M059J (cell line): ENCODE measurements around the gene SLC7A14. TPM values are rescaled to one million over a fixed set of nuclear protein-coding genes. Genes with fewer than 3 reads are reported as not detected.

ENCODE experiments used
- DNase-seq: peaks from one replicate; pipeline ENCODE4 v3.0.0-alpha.2; 2012; ENCODE audit warnings: low read depth
- total RNA-seq: library from RNA; depleted of rRNA; stranded (reverse); fragments of >200 nt; shearing (Covaris generic); gene quantifications from 2 replicates; pipeline ENCODE4 v1.2.3, GENCODE V29; 2014

The SLC7A14 gene
- total RNA-seq, 1 experiment from 2014 or later, result 2.9 TPM

GRCh38 chr3:170536712-170537111 lies 49.2 kb downstream of the SLC7A14 start:
- DNase-seq, result peak; percentile 30

- no peak for DNase-seq
Observed at GRCh38 chr3:170534227-170534626, 51.6 kb downstream of the SLC7A14 start.

GRCh38 chr3:170532573-170532972 lies 53.3 kb downstream of the SLC7A14 start:
- no peak for DNase-seq

- DNase-seq, result no peak
Observed at GRCh38 chr3:170531657-170532335, 54.1 kb downstream of the SLC7A14 start.

GRCh38 chr3:170531054-170531453 lies 54.8 kb downstream of the SLC7A14 start:
- DNase-seq, result no peak

GRCh38 chr3:170529912-170530311 lies 56.0 kb downstream of the SLC7A14 start:
- no peak for DNase-seq

GRCh38 chr3:170529346-170529745 lies 56.5 kb downstream of the SLC7A14 start:
- no peak for DNase-seq

GRCh38 chr3:170528726-170529125 lies 57.1 kb downstream of the SLC7A14 start:
- no peak for DNase-seq

GRCh38 chr3:170524073-170524472 lies 61.8 kb downstream of the SLC7A14 start:
- no peak for DNase-seq

GRCh38 chr3:170523248-170523647 lies 62.6 kb downstream of the SLC7A14 start:
- peak; percentile 74 for DNase-seq

- peak; percentile 57 for DNase-seq
Observed at GRCh38 chr3:170522201-170522600, 63.7 kb downstream of the SLC7A14 start.

GRCh38 chr3:170520996-170521395 lies 64.9 kb downstream of the SLC7A14 start:
- no peak for DNase-seq

GRCh38 chr3:170517242-170517945 lies 68.5 kb downstream of the SLC7A14 start:
- DNase-seq, result peak; percentile 64

- no peak for DNase-seq
Observed at GRCh38 chr3:170513642-170514041, 72.2 kb downstream of the SLC7A14 start.

- DNase-seq, result no peak
Observed at GRCh38 chr3:170511371-170511770, 74.5 kb downstream of the SLC7A14 start.

GRCh38 chr3:170508839-170509238 lies 77.0 kb downstream of the SLC7A14 start:
- DNase-seq, result no peak

GRCh38 chr3:170508291-170508690 lies 77.6 kb downstream of the SLC7A14 start:
- DNase-seq, result no peak

- DNase-seq, result no peak
Observed at GRCh38 chr3:170507063-170507462, 78.8 kb downstream of the SLC7A14 start.

- DNase-seq, result peak; percentile 70
Observed at GRCh38 chr3:170506556-170506955, 79.3 kb downstream of the SLC7A14 start.

- no peak for DNase-seq
Observed at GRCh38 chr3:170502297-170502696, 83.6 kb downstream of the SLC7A14 start.

GRCh38 chr3:170500995-170501394 lies 84.9 kb downstream of the SLC7A14 start:
- DNase-seq, result peak; percentile 19

GRCh38 chr3:170500462-170500861 lies 85.4 kb downstream of the SLC7A14 start:
- DNase-seq, result no peak

- peak; percentile 62 for DNase-seq
Observed at GRCh38 chr3:170499562-170500156, 86.2 kb downstream of the SLC7A14 start.
